GM18498 (cell line): Measurements from ENCODE around the gene RBM3.
A peak's percentile ranks its signal among the peaks of the same experiment; 100 is the strongest.
"Not testable (repeated sequence)": the region's sequence is repeated elsewhere in the genome, so short reads cannot be mapped to it uniquely, and the experiment has no call there.

Experiments
- ATAC-seq: cut with Tn5 transposase; IDR thresholded peaks from one replicate; pipeline ENCODE4 v1.9.1; 2021; ENCODE audit warnings: mild to moderate bottlenecking, moderate library complexity; ENCODE audit not compliant: unreplicated experiment

RBM3 gene

GRCh38 chrX:48574270-48575266 lies at the start of gene RBM3:
RBM3 (plus strand) TSS chrX:48574484; CDS start chrX:48575181, 697 bp downstream.
- peak; percentile 95 for ATAC-seq

DNA sequence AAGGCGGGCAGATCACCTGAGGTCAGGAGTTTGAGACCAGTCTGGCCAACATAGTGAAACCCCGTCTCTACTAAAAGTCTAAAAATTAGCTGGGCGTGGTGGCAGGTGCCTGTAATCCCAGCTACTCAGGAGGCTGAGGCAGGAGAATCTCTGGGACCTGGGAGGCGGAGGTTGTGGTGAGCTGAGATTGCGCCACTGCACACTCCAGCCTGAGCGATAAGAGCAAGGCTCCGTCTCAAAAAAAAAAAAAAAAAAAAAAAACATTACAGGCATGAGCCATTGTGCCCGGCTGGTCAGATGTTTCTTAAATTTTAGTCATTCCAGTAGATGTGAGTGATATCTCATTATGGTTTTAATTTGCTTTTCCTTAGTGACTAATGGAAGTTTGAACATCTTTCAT lies 48.4 kb upstream of the RBM3 start:
- ATAC-seq = not testable (repeated sequence)

GRCh38 chrX:48530736-48531135 lies 43.5 kb upstream of the RBM3 start:
- ATAC-seq = no peak

- ATAC-seq = no peak
These were observed 42.8 kb upstream of the RBM3 start for GRCh38 chrX:48531358-48531959.

- ATAC-seq = no peak
These were observed 42.1 kb upstream of the RBM3 start for GRCh38 chrX:48532161-48532560.

GRCh38 chrX:48533165-48533564 lies 41.1 kb upstream of the RBM3 start:
- no peak for ATAC-seq

DNA sequence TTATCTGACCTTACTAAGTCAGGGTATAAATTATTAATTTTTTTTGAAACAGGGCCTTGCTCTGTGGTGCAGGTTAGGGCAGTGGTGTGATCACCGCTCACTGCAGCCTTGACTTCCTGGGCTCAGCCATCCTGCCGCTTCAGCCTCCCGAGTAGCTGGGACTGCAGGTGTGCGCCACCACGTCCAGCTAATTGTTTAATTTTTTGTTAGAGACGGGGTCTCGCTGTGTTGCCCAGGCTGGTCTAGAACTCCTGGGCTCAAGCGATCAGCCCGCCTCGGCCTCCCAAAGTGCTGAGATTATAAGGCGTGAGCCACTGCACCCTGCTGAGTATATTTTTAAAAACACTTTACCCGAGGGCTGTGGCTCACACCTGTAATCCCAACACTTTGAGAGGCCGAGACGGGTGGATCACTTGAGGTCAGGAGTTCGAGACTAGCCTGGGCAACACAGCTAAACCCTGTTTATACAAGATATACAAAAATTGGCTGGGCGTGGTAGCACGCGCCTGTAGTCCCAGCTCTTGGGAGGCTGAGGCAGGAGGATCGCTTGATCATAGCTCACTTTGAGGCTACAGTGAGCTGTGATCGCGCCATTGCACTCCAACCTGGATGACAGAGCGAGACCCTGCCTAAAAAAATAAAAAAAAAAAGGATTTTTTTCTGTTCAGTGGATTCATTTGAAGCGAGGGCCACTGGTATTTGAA lies 35.5 kb upstream of the RBM3 start:
- ATAC-seq = no peak

- peak; percentile 87 for ATAC-seq
These were observed 34.8 kb upstream of the RBM3 start, which contains the start of gene TBC1D25 for GRCh38 chrX:48539345-48540027. TBC1D25 (plus strand) TSS chrX:48539714; CDS start chrX:48539798, 84 bp downstream.

DNA sequence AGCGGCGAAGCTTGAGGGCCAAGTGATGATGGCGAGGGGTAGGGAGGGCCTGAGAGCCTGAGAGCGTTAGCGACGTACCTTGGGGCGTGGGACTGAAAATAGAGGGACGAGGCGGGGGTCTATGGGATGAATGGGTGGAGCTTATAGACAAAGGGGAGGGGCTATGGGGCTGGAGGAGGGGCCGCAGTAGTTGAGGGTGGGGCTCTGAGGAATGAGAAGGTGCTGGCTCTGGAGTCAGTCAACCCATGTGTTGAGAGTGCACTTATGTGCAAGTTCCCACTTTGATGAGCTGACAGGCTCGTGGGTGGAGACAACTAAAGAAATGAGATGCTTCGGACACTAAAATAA lies 34.3 kb upstream of the RBM3 start:
- ATAC-seq = peak; percentile 33

GRCh38 chrX:48540480-48540879 lies 33.8 kb upstream of the RBM3 start:
- ATAC-seq = no peak

DNA sequence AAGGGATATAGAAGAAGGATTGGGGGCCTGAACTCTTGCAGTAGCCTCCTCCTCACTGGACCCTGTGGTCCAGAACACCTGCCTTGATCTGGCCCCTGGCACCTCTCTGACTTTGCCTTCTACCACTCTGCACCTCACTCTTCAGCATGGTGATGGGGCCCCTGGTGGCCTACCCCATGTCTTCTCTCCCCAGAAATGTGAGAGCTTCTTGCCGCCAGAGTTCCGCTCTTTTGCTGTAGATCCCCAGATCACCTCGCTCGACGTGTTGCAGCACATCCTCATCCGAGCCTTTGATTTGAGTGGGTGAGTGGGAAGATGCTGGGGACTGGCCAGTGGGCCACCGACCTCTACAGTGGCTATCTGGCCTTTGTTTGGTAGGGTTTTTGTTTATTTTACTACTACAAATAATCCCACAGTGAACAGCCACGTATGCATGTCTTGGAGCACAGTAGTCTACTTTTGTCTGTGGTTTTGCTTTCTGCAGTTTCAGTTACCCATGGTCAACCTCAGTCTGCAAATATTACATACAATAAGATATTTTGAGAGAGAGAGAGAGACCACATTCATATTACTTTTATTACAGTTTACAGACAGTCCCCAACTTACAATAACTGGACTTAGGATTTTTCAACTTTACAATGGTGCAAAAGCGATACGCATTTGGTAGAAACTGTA lies 33.0 kb upstream of the RBM3 start:
- peak; percentile 25 for ATAC-seq

GRCh38 chrX:48548871-48549270 lies 25.4 kb upstream of the RBM3 start:
- no peak for ATAC-seq

DNA sequence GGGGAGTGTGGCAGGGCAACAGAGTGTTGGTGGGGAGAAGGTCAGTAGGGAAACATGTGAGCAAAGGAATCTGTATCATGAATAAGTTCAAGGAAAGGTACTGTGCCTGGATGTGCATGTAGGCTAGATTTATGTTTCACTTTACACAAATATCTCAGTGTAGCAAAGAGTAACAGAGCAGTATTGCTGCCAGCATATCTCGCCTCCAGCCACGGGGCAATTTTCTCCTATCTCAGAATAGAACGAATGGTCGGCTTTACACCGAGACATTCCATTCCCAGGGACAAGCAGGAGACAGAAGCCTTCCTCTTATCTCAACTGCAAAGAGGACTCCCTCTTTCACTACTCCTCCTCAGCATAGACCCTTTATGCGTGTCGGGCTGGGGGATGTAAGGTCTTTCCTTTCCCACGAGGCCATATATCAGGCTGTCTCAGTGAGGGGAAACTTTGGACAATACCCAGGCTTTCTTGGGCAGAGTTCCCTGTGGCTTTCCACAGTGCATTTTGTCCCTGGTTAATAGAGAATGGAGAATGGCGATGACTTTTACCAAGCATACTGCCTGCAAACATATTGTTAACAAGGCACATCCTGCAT lies 18.5 kb upstream of the RBM3 start:
- ATAC-seq = not testable (repeated sequence)

DNA sequence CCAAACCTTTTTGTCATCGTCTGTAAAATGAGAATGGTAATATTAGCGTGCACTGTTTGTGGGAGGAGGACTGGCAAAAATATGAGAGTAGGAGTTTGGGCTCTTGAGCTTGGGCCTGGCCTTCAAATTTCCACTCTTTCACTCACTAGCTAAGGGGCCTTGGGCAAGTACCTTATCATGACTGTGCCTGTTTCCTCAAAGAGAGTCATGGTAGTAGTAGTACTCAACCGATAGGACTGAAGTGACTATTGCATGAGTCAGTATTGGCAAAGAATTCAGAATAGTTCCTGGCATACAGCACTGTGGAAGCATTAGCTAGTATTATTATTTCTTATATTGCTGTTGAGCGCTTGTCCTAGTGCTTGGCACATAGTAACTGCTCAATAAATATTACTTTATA lies 16.0 kb upstream of the RBM3 start:
- no peak for ATAC-seq

- ATAC-seq = no peak
These were observed 14.6 kb upstream of the RBM3 start for GRCh38 chrX:48559636-48560035.

GRCh38 chrX:48560056-48560455 lies 14.2 kb upstream of the RBM3 start:
- no peak for ATAC-seq

GRCh38 chrX:48560681-48561080 lies 13.6 kb upstream of the RBM3 start:
- ATAC-seq = no peak

- ATAC-seq = no peak
These were observed 4.3 kb upstream of the RBM3 start for GRCh38 chrX:48569958-48570357.

DNA sequence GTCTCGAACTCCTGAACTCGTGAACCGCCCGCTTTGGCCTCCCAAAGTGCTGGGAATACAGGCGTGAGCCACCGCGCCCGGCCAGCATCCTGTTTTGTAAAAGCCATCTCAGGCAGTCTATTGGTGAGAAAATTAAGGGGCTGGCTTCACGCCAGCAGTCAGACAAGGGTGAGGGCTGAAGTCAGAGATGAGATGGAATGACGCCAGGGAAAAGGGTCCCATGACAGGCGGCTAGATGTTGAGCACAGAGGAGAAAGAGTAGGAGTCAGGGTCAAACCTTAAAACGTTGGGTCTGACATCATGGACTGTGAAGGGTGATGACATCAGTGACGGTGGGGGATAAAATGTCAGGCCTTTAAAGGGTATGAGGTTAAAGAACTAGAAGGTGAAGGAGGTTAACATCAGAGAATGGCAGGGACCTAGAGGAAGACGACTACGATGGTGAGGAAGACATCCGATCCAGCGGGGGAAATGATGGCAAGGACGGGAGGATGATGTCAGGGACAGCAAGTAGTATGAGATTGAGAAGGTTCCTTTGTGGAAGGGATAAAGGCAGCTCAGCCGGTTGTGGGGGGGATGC lies 504 bp upstream of the RBM3 start:
- ATAC-seq = peak; percentile 21

- no peak for ATAC-seq
These were observed 1.4 kb downstream of the RBM3 start for GRCh38 chrX:48575642-48576041.
